ENCODE measurements around the gene SHPK.

Gene SHPK

DNA sequence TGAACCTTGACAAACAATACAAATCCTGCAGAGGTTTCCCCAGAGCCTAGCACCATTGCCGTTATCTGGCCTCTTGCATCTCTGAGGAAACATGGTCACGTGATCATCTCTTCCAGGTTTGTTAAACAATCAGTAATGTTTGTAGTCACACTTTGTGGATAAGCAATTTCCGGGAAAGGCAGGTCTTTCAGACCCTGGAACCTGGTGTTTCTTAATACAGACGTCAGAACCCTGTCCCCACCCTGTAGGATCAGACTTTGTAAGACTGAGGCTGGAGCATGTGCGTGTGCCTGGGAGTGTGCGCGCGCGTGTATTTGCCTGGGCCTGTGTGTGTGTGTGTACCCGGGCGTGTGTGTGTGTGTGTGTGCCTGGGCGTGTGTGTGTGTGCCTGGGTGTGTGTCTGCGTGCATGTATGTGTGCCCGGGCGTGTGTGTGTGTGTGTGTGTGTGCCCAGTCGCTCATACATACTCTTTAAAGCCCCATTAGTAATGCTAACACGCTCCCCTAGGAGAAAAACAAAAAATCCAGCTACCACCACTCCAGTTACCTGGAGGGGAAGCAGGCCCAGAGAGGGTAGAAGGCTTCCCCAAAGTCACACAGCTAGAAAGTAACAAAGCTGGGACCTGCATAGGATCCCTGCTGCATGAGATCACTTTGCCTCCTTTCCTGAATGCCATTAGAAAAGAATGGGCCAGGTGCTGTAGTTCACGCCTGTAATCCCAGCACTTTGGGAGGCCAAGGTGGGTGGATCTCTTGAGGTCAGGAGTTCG is 5.9 kb upstream of the SHPK start:
- no peak overlapping the region for H3K4me3 ChIP-seq (ENCODE audit: low read length)
- TF ChIP-seq, protein P1, sequence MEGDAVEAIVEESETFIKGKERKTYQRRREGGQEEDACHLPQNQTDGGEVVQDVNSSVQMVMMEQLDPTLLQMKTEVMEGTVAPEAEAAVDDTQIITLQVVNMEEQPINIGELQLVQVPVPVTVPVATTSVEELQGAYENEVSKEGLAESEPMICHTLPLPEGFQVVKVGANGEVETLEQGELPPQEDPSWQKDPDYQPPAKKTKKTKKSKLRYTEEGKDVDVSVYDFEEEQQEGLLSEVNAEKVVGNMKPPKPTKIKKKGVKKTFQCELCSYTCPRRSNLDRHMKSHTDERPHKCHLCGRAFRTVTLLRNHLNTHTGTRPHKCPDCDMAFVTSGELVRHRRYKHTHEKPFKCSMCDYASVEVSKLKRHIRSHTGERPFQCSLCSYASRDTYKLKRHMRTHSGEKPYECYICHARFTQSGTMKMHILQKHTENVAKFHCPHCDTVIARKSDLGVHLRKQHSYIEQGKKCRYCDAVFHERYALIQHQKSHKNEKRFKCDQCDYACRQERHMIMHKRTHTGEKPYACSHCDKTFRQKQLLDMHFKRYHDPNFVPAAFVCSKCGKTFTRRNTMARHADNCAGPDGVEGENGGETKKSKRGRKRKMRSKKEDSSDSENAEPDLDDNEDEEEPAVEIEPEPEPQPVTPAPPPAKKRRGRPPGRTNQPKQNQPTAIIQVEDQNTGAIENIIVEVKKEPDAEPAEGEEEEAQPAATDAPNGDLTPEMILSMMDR (IDR thresholded peaks at IDR 0.05; ENCODE audit: insufficient read depth, low read depth, low read length, missing control alignments): no peak
- DNase-seq (ENCODE audit: low read depth): no peak

DNA sequence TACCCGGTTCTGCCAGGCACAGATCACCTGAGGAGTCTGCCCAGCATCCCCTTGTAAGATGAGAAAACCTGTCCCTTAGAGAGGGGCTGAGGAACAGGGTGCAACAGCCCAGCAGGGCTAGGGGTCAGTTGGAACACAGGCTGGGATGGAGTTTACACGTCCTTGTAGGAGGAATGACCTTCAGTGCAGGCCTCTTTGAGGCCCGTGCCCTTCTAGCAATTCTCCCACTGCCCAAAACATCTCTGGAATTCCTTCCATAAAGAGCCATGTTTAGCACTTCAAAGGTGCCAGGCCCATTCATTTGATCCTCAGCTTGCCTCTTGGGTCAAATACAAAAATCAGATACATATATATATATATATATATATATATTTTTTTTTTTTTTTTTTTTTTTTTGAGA is 5.0 kb upstream of the SHPK start:
- TF ChIP-seq, protein P1 (IDR thresholded peaks at IDR 0.05; ENCODE audit: insufficient read depth, low read depth, low read length, missing control alignments): no peak
- no peak for DNase-seq (ENCODE audit: low read depth)
- no peak overlapping the region for H3K4me3 ChIP-seq (ENCODE audit: low read length)

DNA sequence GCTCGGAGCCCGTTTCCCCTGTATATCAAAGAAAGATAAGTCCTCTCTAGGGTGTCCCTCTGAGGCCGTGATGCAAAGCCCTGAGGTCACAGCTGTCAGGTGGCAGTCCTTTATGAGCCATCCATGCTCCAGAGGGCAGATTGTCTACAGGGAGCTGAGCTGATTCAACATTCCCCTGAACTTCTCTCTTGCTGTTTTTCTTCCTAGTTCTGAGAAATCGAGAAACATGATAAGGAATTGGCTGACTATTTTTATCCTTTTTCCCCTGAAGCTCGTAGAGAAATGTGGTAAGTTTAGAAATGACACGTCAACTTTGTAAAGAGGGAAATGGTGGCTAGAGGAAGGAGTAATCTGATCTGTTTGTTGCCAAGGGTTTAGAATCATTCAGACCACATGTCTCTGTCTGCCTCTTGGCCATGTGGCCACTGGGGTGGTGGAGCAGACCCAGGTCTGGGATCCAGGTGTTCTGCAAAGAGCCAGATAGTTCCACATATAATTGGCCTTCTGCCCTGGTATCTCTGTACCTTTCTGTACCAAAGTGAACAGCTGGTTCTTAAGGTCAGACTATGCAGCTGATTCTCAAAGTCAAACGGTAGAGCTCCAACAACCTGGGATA is 4.0 kb upstream of the SHPK start:
- DNase-seq (ENCODE audit: low read depth): no peak
- no peak overlapping the region for H3K4me3 ChIP-seq (ENCODE audit: low read length)
- TF ChIP-seq, protein P1 (IDR thresholded peaks at IDR 0.05; ENCODE audit: insufficient read depth, low read depth, low read length, missing control alignments): no peak

DNA sequence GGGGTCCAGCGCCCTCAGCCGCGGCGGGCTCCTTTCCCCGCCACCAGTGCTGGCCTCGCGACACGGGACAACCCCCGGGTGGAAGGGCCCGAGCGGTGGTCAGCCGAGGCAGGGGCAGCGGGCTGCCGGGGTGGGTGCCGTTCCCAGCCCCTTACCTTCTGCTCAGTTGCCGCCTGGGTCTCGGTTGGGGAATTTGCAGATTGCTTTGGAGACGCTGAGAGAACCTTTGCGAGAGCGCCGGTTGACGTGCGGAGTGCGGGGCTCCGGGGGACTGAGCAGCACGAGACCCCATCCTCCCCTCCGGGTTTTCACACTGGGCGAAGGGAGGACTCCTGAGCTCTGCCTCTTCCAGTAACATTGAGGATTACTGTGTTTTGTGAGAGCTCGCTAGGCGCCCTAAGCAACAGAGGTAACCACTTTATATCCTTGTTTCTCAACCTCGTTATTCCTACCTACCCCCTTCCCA is 891 bp upstream of the SHPK start:
- H3K4me3 ChIP-seq (ENCODE audit: low read length): peak overlapping the region; percentile 78
- DNase-seq (ENCODE audit: low read depth): no peak
- TF ChIP-seq, protein P1 (IDR thresholded peaks at IDR 0.05; ENCODE audit: insufficient read depth, low read depth, low read length, missing control alignments): no peak

DNA sequence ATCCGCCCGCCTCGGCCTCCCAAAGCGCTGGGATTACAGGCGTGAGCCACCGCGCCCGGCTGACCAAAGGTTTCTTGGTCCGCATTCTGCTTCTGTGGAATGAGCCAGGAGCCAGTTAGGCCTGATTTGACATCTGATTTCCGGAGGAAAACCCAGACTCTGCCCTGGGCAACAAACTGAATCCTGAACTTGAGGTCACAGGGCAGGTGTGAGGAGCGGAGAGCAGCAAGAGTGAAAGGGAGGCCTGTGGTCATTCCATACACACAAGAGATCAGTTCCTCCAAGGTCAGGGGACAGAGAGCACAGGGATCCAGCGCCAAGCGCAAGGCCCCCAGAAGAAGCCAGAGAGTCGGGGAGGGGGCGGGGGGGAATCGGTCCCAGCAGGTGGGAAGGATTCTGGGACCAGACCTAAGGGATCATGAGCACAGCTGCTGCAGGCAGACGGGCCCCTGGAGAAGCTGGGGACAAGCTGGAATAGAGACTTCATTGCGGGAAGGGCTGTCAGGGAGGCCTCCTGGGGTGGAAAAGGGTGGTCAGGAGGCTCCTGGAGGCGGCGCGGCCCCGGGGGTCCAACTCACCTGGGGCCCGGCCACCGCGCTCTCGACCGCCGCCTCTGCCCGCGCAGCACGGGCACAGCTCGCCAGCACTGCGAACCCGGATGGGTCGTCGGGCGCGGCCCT is 436 bp downstream of the SHPK start:
- TF ChIP-seq, protein P1 (IDR thresholded peaks at IDR 0.05; ENCODE audit: insufficient read depth, low read depth, low read length, missing control alignments): no peak

DNA sequence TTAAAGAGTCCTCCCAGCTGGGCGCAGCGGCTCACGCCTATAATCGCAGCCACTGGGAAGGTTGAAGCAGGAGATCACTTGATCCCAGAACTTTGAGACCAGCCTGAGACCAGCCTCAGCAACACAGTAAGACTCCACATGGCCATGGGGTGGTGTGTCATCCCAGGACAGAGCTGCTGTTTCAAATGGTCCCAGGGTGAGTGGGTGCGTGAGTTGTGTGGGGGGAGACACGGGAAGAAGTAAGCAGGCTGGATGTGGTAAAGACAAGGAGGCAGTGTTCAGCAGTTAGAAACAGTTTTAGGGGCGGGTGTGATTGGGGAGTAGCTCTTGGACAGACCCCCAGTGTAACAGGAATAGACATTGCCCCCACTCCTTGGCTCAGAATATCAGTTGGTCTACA is 3.8 kb downstream of the SHPK start:
- no peak for DNase-seq (ENCODE audit: low read depth)
- TF ChIP-seq, protein P1 (IDR thresholded peaks at IDR 0.05; ENCODE audit: insufficient read depth, low read depth, low read length, missing control alignments): no peak
- H3K4me3 ChIP-seq (ENCODE audit: low read length): no peak overlapping the region

More for the DNA sequence above, 436 bp downstream of the SHPK start:
- DNase-seq (ENCODE audit: low read depth): no peak
- peak overlapping the region; percentile 78 for H3K4me3 ChIP-seq (ENCODE audit: low read length)
